Measurements from ENCODE around the gene MFRP. TPM values are rescaled to one million over a fixed set of nuclear protein-coding genes. Genes with fewer than 3 reads are reported as not detected.

MFRP gene
- total and polyA plus RNA-seq, 2 donors (not counting 1 experiment from before 2014, with no cell fraction given) = not detected

- Histone ChIP-seq H3K9ac (ENCODE audit: insufficient read depth, low read length) (no peak overlapping the region), H3K9me3 (ENCODE audit: control insufficient read depth, insufficient read depth, low read depth, low read length) (no peaks in the 10 kb centered on the region), H3K79me2 (ENCODE audit: control insufficient read depth, insufficient read depth, low read length) (no peaks in the 10 kb centered on the region), H3K27me3 (ENCODE audit: control insufficient read depth, insufficient read depth, low read length) (no peaks in the 10 kb centered on the region), H3K4me3 (replicated peaks in 1 of 4; ENCODE audit: control extremely low read depth in 1 of 4, insufficient read depth in 1 of 4, low read depth in 3 of 4, low read length in 4 of 4) (no peak overlapping the region), H3K4me1 (ENCODE audit: control insufficient read depth, extremely low read depth, insufficient read depth, low read length) (peaks cover 5% of the 10 kb centered on the region), H4K20me1 (ENCODE audit: control insufficient read depth, extremely low read depth, insufficient read depth, low read length) (no peaks in the 10 kb centered on the region), H2AFZ (ENCODE audit: low read length) (no peak overlapping the region), H3K36me3 (ENCODE audit: control insufficient read depth, insufficient read depth, low read length) (peaks cover 7% of the 10 kb centered on the region), H3K4me2 (ENCODE audit: extremely low read depth, insufficient read depth, low read length) (no peak overlapping the region), H3K27ac (ENCODE audit: insufficient read depth, low read length) (no peak overlapping the region)
- TF ChIP-seq EZH2 (IDR thresholded peaks at IDR 0.05; ENCODE audit: low read length, missing control alignments) = no peak
- no peak for DNase-seq (ENCODE audit: low read depth in 2 of 2)
These were observed 43.2 kb downstream of the MFRP start for GRCh38 chr11:119303227-119303718.

- H3K79me2 ChIP-seq (ENCODE audit: control insufficient read depth, insufficient read depth, low read length) = no peaks in the 10 kb centered on the region
- H3K4me1 ChIP-seq (ENCODE audit: control insufficient read depth, extremely low read depth, insufficient read depth, low read length) = no peaks in the 10 kb centered on the region
- no peaks in the 10 kb centered on the region for H4K20me1 ChIP-seq (ENCODE audit: control insufficient read depth, extremely low read depth, insufficient read depth, low read length)
- H3K27me3 ChIP-seq (ENCODE audit: control insufficient read depth, insufficient read depth, low read length) = no peaks in the 10 kb centered on the region
- no peak for TF ChIP-seq EZH2 (IDR thresholded peaks at IDR 0.05; ENCODE audit: low read length, missing control alignments)
- TF ChIP-seq CTCF (conservative IDR thresholded peaks at IDR 0.05 in 1 of 2, IDR thresholded peaks at IDR 0.05 in 1 of 2; ENCODE audit: low read depth in 1 of 2, low read length in 2 of 2) = no peak
- H3K4me3 ChIP-seq (replicated peaks in 1 of 4; ENCODE audit: control extremely low read depth in 1 of 4, insufficient read depth in 1 of 4, low read depth in 3 of 4, low read length in 4 of 4) = no peak overlapping the region
- H2AFZ ChIP-seq (ENCODE audit: low read length) = no peak overlapping the region
- peaks cover 4% of the 10 kb centered on the region for H3K36me3 ChIP-seq (ENCODE audit: control insufficient read depth, insufficient read depth, low read length)
- DNase-seq (ENCODE audit: low read depth in 2 of 2) = no peak
- H3K9me3 ChIP-seq (ENCODE audit: control insufficient read depth, insufficient read depth, low read depth, low read length) = no peaks in the 10 kb centered on the region
- no peak overlapping the region for H3K27ac ChIP-seq (ENCODE audit: insufficient read depth, low read length)
- H3K4me2 ChIP-seq (ENCODE audit: extremely low read depth, insufficient read depth, low read length) = no peak overlapping the region
- H3K9ac ChIP-seq (ENCODE audit: insufficient read depth, low read length) = no peak overlapping the region
These were observed 46.1 kb downstream of the MFRP start for GRCh38 chr11:119300198-119300964.

GRCh38 chr11:119299416-119299815, 47.1 kb downstream of the MFRP start:
- H3K79me2 ChIP-seq (ENCODE audit: control insufficient read depth, insufficient read depth, low read length) = no peaks in the 10 kb centered on the region
- H3K36me3 ChIP-seq (ENCODE audit: control insufficient read depth, insufficient read depth, low read length) = peaks cover 4% of the 10 kb centered on the region

More at GRCh38 chr11:119299416-119299815, 47.1 kb downstream of the MFRP start:
- Histone ChIP-seq H3K4me2 (ENCODE audit: extremely low read depth, insufficient read depth, low read length) (no peak overlapping the region), H2AFZ (ENCODE audit: low read length) (no peak overlapping the region), H3K4me1 (ENCODE audit: control insufficient read depth, extremely low read depth, insufficient read depth, low read length) (no peaks in the 10 kb centered on the region), H3K4me3 (replicated peaks in 1 of 4; ENCODE audit: control extremely low read depth in 1 of 4, insufficient read depth in 1 of 4, low read depth in 3 of 4, low read length in 4 of 4) (no peak overlapping the region), H4K20me1 (ENCODE audit: control insufficient read depth, extremely low read depth, insufficient read depth, low read length) (no peaks in the 10 kb centered on the region), H3K9ac (ENCODE audit: insufficient read depth, low read length) (no peak overlapping the region), H3K27ac (ENCODE audit: insufficient read depth, low read length) (no peak overlapping the region), H3K9me3 (ENCODE audit: control insufficient read depth, insufficient read depth, low read depth, low read length) (no peaks in the 10 kb centered on the region), H3K27me3 (ENCODE audit: control insufficient read depth, insufficient read depth, low read length) (no peaks in the 10 kb centered on the region)
- TF ChIP-seq EZH2 (IDR thresholded peaks at IDR 0.05; ENCODE audit: low read length, missing control alignments) = no peak
- no peak for TF ChIP-seq CTCF (conservative IDR thresholded peaks at IDR 0.05 in 1 of 2, IDR thresholded peaks at IDR 0.05 in 1 of 2; ENCODE audit: low read depth in 1 of 2, low read length in 2 of 2)
- DNase-seq (ENCODE audit: low read depth in 2 of 2) = no peak
